PC-9 (cell line): ENCODE results near the gene INKA2.

Experiments used
- CTCF ChIP-seq: fragments of 200-600 bp; sonication (generic); conservative IDR thresholded peaks from 2 replicates; pipeline ENCODE4 v1.6.1; 2017; ENCODE audit warnings: mixed run types, antibody characterized with exemption, mild to moderate bottlenecking, moderate library complexity
- EZH2 ChIP-seq: fragments of 200-600 bp; sonication (generic); IDR thresholded peaks from 2 replicates; pipeline ENCODE4 v1.8.0; 2017; ENCODE audit warnings: antibody characterized with exemption, low read depth

DNA sequence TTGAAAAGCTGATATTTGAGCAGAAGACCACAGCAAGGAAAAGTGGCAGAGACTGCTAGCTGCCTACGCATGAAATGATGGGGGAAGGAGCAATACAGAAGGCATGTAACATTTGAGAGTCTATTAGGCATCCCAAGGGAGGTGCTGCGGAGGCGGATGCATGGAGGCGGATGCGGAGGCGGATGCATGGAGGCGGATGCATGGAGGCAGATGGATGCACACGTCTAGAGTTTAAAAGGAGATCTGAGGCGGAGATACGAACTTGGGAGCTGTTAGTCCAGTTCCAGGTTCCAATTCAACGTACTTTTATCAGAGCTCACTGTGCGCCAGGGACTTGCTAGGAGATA, 15.8 kb upstream of the INKA2 start:
- TF ChIP-seq CTCF (no peak), EZH2 (no peak)
